ENCODE data around the gene ACVR1. TPM values are rescaled to one million over a fixed set of nuclear protein-coding genes. Genes with fewer than 3 reads are reported as not detected.

The ACVR1 gene
- total and polyA plus RNA-seq, 2 of the 13 experiments (the other 11 are each of a cell fraction or from before 2014, with no cell fraction given): 2.3 to 5.4 TPM

DNA sequence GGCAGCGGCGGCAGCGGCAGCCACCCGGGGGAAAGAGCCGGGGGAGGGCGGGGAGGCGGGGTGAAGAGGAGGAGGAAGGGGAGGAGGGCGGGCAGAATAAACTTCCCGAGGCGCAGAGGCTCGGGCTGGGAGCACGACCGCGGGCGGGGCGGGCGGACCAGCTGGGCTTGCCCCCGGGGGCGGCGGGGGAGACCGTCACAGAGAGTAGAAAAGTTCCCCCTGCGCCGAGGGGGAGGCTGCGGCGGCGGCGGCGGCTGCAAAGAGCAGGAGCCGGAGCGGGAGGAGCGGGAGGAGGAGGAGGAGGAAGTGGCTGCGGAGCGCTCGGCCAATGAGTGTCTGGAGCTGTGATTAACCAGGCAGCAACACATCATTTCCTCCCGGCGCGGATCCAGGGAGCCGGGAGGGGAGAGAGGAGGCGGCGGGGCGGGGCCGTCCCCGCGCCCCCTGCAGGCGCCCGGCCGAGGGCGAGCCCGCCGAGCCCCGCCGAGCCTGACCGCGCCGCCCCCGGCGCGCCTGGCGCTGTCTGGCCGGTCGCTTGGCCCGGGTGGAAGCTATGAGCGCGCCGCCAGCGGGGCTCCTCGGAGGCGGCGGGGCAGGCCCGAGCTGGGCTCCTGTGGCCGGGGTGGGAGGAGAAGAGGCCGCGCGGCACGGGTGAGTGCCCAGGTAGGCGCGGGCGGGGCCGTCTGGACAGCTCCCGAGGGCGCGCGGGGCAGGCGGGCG lies at the start of gene ACVR1 (continued):
- peak; percentile 63; the same call in 1 of the 2 replicates for TF ChIP-seq KMT2A (CRISPR knock-in tag; IDR thresholded peaks at IDR 0.05)
- TF ChIP-seq, protein P1, sequence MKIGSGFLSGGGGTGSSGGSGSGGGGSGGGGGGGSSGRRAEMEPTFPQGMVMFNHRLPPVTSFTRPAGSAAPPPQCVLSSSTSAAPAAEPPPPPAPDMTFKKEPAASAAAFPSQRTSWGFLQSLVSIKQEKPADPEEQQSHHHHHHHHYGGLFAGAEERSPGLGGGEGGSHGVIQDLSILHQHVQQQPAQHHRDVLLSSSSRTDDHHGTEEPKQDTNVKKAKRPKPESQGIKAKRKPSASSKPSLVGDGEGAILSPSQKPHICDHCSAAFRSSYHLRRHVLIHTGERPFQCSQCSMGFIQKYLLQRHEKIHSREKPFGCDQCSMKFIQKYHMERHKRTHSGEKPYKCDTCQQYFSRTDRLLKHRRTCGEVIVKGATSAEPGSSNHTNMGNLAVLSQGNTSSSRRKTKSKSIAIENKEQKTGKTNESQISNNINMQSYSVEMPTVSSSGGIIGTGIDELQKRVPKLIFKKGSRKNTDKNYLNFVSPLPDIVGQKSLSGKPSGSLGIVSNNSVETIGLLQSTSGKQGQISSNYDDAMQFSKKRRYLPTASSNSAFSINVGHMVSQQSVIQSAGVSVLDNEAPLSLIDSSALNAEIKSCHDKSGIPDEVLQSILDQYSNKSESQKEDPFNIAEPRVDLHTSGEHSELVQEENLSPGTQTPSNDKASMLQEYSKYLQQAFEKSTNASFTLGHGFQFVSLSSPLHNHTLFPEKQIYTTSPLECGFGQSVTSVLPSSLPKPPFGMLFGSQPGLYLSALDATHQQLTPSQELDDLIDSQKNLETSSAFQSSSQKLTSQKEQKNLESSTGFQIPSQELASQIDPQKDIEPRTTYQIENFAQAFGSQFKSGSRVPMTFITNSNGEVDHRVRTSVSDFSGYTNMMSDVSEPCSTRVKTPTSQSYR (CRISPR knock-in tag; IDR thresholded peaks at IDR 0.05; ENCODE audit: borderline replicate concordance): peak; percentile 36; the same call in 1 of the 2 replicates
- no peak for TF ChIP-seq ZNF841 (CRISPR knock-in tag; IDR thresholded peaks at IDR 0.05; ENCODE audit: borderline replicate concordance)
- TF ChIP-seq ZNF264 (CRISPR knock-in tag; IDR thresholded peaks at IDR 0.05): no peak
- peak; percentile 64 for TF ChIP-seq HDAC2 (CRISPR knock-in tag; IDR thresholded peaks at IDR 0.05)
- peak; percentile 47; the same call in 1 of the 2 replicates for TF ChIP-seq ZNF614 (CRISPR knock-in tag; IDR thresholded peaks at IDR 0.05; ENCODE audit: borderline replicate concordance)
- peak; percentile 35; the same call in 1 of the 2 replicates for TF ChIP-seq BHLHE40 (IDR thresholded peaks at IDR 0.05; ENCODE audit: low read length)
- TF ChIP-seq CCDC6 (CRISPR knock-in tag; IDR thresholded peaks at IDR 0.05): peak; percentile 33; the same call in 1 of the 2 replicates
- TF ChIP-seq ZNF20 (CRISPR knock-in tag; IDR thresholded peaks at IDR 0.05): no peak
- no peak for TF ChIP-seq EZH2 (conservative IDR thresholded peaks at IDR 0.05; ENCODE audit: low read depth, low read length)
- TF ChIP-seq, protein P2, sequence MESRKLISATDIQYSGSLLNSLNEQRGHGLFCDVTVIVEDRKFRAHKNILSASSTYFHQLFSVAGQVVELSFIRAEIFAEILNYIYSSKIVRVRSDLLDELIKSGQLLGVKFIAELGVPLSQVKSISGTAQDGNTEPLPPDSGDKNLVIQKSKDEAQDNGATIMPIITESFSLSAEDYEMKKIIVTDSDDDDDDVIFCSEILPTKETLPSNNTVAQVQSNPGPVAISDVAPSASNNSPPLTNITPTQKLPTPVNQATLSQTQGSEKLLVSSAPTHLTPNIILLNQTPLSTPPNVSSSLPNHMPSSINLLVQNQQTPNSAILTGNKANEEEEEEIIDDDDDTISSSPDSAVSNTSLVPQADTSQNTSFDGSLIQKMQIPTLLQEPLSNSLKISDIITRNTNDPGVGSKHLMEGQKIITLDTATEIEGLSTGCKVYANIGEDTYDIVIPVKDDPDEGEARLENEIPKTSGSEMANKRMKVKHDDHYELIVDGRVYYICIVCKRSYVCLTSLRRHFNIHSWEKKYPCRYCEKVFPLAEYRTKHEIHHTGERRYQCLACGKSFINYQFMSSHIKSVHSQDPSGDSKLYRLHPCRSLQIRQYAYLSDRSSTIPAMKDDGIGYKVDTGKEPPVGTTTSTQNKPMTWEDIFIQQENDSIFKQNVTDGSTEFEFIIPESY (CRISPR knock-in tag; IDR thresholded peaks at IDR 0.05): peak; percentile 18; the same call in 1 of the 2 replicates
- TF ChIP-seq, protein P3, sequence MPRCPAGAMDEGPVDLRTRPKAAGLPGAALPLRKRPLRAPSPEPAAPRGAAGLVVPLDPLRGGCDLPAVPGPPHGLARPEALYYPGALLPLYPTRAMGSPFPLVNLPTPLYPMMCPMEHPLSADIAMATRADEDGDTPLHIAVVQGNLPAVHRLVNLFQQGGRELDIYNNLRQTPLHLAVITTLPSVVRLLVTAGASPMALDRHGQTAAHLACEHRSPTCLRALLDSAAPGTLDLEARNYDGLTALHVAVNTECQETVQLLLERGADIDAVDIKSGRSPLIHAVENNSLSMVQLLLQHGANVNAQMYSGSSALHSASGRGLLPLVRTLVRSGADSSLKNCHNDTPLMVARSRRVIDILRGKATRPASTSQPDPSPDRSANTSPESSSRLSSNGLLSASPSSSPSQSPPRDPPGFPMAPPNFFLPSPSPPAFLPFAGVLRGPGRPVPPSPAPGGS (CRISPR knock-in tag; IDR thresholded peaks at IDR 0.05): 0 out of 2 replicates have a peak, but pooled peaks have one; percentile 41
